GM04504 (cell line): ENCODE data around the gene LMTK2.

Experiments used
- DNase-seq: peaks from one replicate; pipeline ENCODE4 v3.0.0-alpha.2; 2012; ENCODE audit warnings: low read depth

The LMTK2 gene

DNA sequence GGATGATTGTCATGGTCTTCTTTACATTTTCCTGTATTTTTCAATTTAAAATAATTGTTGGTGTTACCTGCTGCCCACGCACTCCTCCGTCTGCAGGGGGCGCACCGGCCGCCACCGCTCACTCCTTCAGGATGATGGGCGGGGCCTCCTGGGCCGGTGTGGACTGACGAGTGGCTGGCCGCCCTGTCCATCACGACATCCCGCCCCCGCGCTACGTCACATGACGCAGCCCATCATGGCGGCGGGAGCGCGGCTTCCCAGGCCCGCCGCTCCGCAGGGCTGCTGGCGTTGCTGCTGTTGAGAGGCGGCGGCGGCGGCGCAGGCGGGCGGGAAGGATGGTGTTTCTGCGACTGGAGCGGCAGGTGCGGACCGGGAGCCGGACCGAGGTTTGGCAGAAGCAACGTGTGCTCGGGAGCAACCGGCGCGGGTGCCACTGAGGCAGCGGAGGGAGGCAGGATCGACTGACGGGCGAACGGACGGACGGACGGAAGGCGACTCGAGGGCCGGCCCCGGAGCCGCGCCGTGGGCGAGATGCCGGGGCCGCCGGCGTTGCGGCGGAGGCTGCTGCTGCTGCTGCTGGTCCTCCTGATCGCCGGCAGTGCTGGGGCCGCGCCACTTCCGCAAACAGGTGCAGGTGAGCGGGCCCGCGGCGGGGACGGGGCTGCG lies at the start of gene LMTK2:
Gene LMTK2 (plus strand): TSS at position 216 of the 666 bp plus-strand sequence. CDS start 316 bp downstream, at position 532.
- DNase-seq: peak; percentile 74

DNA sequence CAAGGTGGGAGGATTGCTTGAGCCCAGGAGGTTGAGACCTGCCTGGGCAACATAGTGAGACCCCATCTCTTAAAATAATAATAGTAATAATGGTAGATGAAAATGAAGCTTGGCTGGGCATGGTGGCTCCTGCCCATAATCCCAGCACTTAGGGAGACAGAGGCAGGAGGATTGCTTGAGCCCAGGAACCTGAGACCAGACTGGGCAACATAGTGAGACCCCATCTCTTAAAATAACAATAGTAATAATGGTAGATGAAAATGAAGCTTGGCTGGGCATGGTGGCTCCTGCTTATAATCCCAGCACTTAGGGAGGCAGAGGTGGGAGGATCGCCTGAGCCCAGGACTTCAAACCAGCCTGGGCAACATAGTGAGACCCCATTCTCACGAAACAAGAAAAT lies 49.5 kb upstream of the LMTK2 start:
- DNase-seq: no peak

- DNase-seq: no peak
Observed at GRCh38 chr7:98058186-98058585, 48.5 kb upstream of the LMTK2 start.

DNA sequence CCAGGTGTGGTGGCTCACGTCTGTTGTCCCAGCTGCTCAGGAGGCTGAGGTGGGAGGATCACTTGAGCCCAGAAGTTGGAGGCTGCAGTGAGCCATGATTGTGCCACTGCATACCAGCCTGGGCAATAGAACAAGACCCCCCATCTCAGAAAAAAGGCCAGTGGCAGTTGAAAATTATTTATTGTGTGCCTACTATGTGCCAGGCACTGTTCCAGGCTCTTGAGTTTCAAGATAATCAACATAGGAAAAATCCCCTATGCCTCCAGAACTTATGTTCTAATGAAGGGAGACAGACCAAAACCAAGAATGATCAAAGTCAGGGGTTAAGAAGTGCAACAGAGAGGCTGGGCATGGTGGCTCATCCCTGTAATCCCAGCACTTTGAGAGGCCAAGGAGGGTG lies 42.4 kb upstream of the LMTK2 start:
- DNase-seq: no peak

- DNase-seq: no peak
Observed at GRCh38 chr7:98066208-98066607, 40.5 kb upstream of the LMTK2 start.

DNA sequence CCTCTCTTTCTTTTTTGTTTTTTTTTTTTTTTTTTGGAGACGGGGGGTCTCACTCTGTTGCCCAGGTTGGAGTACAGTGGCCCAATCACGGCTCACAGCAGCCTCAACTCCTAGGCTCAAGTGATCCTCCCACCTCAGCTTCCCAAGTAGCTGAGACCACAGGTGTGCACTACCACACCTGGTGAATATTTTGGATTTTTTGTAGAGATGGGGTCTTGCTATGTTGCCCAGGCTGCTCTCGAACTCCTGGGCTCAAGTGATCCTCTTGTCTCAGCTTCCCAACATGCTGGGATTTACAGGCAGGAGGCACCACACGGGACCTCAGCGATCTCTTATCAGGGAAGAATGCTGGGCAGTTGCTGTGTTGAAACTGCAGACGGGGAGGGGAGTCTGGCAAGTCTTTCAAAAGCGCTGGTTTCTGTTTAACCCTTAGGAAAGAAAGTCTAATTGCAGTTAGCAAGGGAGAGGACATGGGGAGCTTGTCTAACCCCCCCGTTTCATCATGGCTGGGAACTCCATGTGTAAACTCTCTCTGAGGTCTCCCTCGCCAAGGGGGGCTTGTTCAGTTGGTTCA lies 39.6 kb upstream of the LMTK2 start:
- no peak for DNase-seq

GRCh38 chr7:98073047-98073446 lies 33.6 kb upstream of the LMTK2 start:
- no peak for DNase-seq

DNA sequence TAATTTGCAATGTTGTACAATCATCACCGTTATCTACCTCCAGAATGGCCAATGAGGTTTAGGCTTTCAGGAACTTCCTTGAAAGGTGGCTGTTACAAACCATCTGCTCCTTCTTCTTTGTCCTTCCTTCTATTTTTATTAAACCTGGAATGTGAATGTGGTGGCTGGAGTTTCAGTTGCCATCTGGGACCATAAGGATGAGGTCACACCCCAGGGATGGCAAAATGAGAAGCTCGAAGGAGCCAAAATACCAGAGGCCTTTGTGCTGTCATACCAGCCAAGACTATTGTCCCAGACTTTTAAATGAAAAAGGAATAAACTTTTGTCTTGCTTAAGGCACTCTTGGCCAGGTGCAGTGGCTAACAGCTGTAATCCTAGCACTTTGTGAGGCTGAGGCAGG lies 30.9 kb upstream of the LMTK2 start:
- no peak for DNase-seq

GRCh38 chr7:98077762-98078161 lies 28.9 kb upstream of the LMTK2 start:
- no peak for DNase-seq

DNA sequence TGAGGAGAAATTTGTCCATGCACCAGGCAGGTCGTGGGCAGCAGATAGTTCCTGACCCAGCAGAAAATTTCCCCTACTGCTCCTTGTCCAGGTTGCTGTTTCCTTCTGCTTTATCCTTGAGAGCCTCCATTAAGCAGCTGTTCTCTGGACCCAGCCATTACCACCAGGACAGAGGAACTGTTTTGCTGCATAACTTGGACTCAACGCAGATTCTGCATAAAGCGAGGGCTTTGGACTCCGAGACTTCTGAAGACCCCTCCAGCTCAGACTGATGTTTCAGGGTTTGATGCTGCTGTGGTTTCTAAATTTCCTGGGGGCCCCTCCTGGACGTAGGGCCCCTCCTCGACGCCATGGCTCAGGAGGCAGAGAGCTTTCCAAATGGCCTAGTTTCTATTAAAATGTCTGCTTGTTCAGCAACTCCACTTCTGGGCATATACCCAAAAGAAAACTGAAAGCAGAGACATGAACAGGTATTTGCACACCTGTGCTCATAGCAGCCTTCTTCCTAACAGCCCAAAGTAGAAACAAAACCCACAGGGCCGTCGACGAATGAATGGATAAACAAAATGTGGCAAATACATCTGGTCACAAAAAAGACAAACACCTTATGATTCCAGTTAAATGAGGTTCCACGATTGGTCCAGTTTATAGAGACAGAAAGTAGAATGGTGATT lies 28.3 kb upstream of the LMTK2 start:
- DNase-seq: no peak

- DNase-seq: no peak
Observed at GRCh38 chr7:98079891-98080648, 26.6 kb upstream of the LMTK2 start.

- no peak for DNase-seq
Observed at GRCh38 chr7:98081319-98081718, 25.3 kb upstream of the LMTK2 start.

DNA sequence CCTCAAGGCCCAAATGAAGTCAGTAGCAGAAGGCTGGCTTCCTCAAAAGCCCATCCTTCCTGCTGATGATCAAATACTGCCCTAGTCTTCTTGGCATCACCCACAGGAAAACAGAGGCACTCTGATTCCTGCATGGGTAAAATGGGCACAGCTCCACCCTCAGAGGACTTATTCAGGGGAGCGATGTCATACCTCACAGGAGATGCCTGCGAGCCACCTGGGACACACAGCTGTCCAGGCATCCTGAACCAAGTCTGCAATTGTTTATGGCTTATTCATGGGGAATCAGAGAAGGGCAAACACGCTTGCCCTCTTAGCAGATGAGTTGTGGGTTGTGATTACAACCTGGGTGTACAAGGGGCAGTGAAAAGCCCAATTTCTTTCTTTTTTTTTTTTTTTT lies 22.0 kb upstream of the LMTK2 start:
- DNase-seq: no peak

- DNase-seq: no peak
Observed at GRCh38 chr7:98085674-98086073, 21.0 kb upstream of the LMTK2 start.

GRCh38 chr7:98086281-98086718 lies 20.4 kb upstream of the LMTK2 start:
- no peak for DNase-seq

DNA sequence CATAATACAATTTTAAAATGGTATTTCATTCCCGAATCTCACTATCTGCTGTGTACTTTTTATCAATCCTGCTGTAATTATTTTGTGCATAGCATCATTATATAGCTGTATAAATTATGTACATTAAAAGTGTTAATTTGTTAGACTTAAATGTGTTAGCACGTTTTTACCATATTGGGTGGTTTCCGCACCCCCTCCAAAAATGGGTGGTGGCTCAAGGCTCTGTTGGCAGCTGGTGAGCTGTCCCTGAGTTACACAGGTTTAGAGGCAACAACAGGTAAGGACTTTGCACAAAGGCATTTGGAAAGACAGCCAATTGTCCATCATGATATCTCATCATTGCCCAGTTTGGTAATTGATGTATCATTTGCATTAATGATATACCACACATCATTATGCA lies 18.6 kb upstream of the LMTK2 start:
- DNase-seq: no peak

- DNase-seq: no peak
Observed at GRCh38 chr7:98090116-98090515, 16.5 kb upstream of the LMTK2 start.

DNA sequence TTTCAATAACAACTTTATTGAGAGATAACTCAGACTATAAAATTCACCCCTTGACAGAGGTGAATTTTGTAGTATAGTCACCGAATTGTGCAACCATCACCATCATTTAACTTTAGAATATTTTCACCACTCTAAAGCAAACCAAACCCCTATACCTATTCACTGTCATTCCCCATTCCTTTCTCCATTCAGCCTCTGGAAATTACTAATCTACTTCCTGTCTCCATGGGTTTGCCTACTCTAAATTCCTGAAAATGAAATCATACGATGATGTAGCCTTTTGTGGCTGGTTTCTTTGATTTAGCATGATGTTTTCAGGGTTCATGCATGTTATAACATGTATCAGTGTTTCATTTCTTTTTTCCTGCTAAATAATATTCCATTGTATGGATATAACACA lies 15.6 kb upstream of the LMTK2 start:
- no peak for DNase-seq

GRCh38 chr7:98091523-98091922 lies 15.1 kb upstream of the LMTK2 start:
- no peak for DNase-seq

DNA sequence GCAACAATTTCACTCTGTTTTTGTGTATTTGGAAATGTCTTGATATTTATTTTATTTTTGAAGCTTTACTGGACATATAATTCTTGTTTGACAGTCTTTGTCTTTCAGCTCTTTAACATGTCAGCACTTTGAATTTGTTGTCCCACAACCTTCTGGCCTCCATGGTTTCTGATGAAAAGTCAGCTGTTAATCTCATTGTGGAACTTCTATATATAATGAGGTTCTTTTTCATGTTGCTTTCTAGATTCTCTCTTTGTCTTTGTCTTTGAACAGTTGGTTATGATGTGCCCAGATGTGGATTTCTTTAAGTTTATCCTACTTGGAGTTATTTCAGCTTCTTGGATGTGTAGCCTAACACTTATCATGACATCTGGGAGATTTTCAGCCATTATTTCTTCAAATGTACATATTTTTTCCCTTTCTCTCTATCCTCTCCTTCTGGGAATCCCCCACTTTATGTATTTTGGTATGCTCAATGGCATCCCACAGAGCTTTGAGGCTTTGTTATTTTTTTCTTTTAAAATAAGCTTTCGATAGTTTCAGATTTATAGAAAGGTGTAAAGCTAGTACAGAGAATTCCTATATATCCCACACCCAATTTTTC lies 9.5 kb upstream of the LMTK2 start:
- no peak for DNase-seq

- no peak for DNase-seq
Observed at GRCh38 chr7:98100088-98100487, 6.6 kb upstream of the LMTK2 start.

GRCh38 chr7:98102170-98102569 lies 4.5 kb upstream of the LMTK2 start:
- no peak for DNase-seq
